Activated CD4-positive, alpha-beta T cell treated with anti-CD3 and anti-CD28 coated beads, Interleukin-2, amount 10 ng/mL, durations not matched to agents 24 days and 14 days (primary cell): ENCODE measurements around the gene FZD2. TPM values are rescaled to one million over a fixed set of nuclear protein-coding genes. Genes with fewer than 3 reads are reported as not detected.
A peak's percentile ranks its signal among the peaks of the same experiment; 100 is the strongest.
"Not testable (repeated sequence)": the region's sequence is repeated elsewhere in the genome, so short reads cannot be mapped to it uniquely, and the experiment has no call there.

ENCODE experiments used
- DNase-seq: peaks from one replicate; pipeline ENCODE4 v3.0.0; 2022
- H3K27ac Mint-ChIP-seq: one replicate; pipeline ENCODE4 v1.8.0; 2022; ENCODE audit warnings: mild to moderate bottlenecking, mixed read lengths
- H3K27me3 Mint-ChIP-seq: one replicate; pipeline ENCODE4 v1.8.0; 2022; ENCODE audit warnings: mixed read lengths
- H3K36me3 Mint-ChIP-seq: one replicate; pipeline ENCODE4 v1.8.0; 2022; ENCODE audit warnings: low read depth, mild to moderate bottlenecking, mixed read lengths
- H3K4me1 Mint-ChIP-seq: one replicate; pipeline ENCODE4 v1.8.0; 2021; ENCODE audit warnings: mixed read lengths
- H3K4me3 Mint-ChIP-seq: one replicate; pipeline ENCODE4 v1.8.0; 2022; ENCODE audit warnings: mild to moderate bottlenecking, moderate library complexity, mixed read lengths
- H3K9me3 Mint-ChIP-seq: one replicate; pipeline ENCODE4 v1.8.0; 2021; ENCODE audit warnings: mixed read lengths
- intact Hi-C: fragments of 100-400 bp; cut with micrococcal nuclease; formaldehyde crosslinking; loops from one replicate; pipeline ENCODE4 v1.15.1; 2023
- total RNA-seq: library from RNA; stranded (reverse); gene quantifications from 2 replicates; pipeline ENCODE4 v1.2.3, GENCODE V29; 2022

Gene FZD2
- total RNA-seq, 1 donor from 2014 or later: not detected

- H3K4me3 Mint-ChIP-seq: peak overlapping the region; percentile 89
- H3K27me3 Mint-ChIP-seq: peaks cover 69% of the 10 kb centered on the region
- no peaks in the 10 kb centered on the region for H3K36me3 Mint-ChIP-seq
- peak; percentile 72 for DNase-seq
- H3K4me1 Mint-ChIP-seq: peaks cover 18% of the 10 kb centered on the region
- intact Hi-C loops: no loop called here
- no peaks in the 10 kb centered on the region for H3K9me3 Mint-ChIP-seq
- peak overlapping the region; percentile 58 for H3K27ac Mint-ChIP-seq
Measured at GRCh38 chr17:44556166-44556831, 985 bp upstream of the FZD2 start.

DNA sequence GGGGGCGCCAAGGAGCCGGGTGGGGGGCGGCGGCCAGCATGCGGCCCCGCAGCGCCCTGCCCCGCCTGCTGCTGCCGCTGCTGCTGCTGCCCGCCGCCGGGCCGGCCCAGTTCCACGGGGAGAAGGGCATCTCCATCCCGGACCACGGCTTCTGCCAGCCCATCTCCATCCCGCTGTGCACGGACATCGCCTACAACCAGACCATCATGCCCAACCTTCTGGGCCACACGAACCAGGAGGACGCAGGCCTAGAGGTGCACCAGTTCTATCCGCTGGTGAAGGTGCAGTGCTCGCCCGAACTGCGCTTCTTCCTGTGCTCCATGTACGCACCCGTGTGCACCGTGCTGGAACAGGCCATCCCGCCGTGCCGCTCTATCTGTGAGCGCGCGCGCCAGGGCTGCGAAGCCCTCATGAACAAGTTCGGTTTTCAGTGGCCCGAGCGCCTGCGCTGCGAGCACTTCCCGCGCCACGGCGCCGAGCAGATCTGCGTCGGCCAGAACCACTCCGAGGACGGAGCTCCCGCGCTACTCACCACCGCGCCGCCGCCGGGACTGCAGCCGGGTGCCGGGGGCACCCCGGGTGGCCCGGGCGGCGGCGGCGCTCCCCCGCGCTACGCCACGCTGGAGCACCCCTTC lies 484 bp downstream of the FZD2 start:
- H3K27me3 Mint-ChIP-seq: peaks cover 74% of the 10 kb centered on the region

GRCh38 chr17:44558334-44558709 lies 1.0 kb downstream of the FZD2 start:
- Mint-ChIP-seq H3K4me1 (peaks cover 18% of the 10 kb centered on the region), H3K4me3 (peak overlapping the region; percentile 86), H3K27ac (no peak overlapping the region), H3K9me3 (no peaks in the 10 kb centered on the region), H3K36me3 (no peaks in the 10 kb centered on the region), H3K27me3 (peaks cover 77% of the 10 kb centered on the region)
- intact Hi-C loops: no loop called here
- DNase-seq: peak; percentile 63

More for the DNA sequence above, 484 bp downstream of the FZD2 start:
- no peak overlapping the region for H3K27ac Mint-ChIP-seq
- H3K4me3 Mint-ChIP-seq: peak overlapping the region; percentile 86
- H3K9me3 Mint-ChIP-seq: no peaks in the 10 kb centered on the region
- no peaks in the 10 kb centered on the region for H3K36me3 Mint-ChIP-seq
- H3K4me1 Mint-ChIP-seq: peaks cover 18% of the 10 kb centered on the region
- intact Hi-C loops: no loop called here
- peak; percentile 80 for DNase-seq

GRCh38 chr17:44558710-44559633 lies 1.7 kb downstream of the FZD2 start:
- no peaks in the 10 kb centered on the region for H3K9me3 Mint-ChIP-seq

DNA sequence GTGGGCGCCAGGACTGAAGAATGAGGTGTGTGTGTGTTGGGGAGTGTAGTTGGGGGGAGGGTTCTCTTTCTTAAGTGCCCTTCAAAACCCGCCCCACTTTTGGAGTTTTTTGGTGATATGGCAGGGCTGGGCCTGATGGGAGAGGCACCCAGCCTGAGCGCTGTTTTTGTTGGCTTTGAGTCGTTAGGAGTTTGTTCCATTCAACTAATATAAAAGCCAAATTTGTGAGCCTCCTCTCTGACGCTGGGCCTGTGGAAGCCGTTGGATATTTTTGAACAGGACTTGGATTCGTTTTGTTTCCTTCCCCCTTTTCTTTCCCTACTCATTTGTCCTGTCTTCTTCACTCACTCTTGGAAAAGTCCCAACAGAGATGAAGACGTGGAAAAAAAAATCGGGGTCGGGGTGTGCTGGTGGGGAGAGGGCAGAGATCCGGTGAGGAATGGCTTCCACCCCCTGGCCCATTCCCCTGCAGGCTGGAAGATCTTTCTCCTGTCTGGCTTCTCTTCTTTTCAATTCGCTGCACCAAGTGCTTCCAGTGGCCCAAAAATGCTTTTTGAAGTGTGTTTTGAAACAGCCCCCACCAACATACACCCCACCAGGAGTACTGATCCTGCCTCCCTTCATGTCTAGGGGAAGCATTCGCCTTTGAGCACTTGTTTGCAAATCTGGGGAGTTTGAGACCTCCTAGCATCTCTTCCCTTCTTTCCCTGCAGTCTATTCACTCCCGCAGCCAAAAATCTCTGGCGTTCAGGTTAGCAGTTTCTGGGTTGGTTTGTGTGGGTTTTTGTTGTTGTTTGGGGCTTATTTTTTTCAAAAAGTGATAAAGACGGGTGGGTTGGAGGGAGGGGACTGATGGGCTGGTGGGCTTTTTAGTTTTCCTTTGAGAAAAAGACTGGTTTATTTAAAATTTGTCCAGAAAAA lies 2.6 kb downstream of the FZD2 start:
- Mint-ChIP-seq H3K4me1 (peaks cover 18% of the 10 kb centered on the region), H3K27me3 (peaks cover 74% of the 10 kb centered on the region), H3K9me3 (no peaks in the 10 kb centered on the region), H3K36me3 (no peaks in the 10 kb centered on the region), H3K27ac (no peak overlapping the region), H3K4me3 (no peak overlapping the region)
- intact Hi-C loops: no loop called here
- DNase-seq: no peak

More at GRCh38 chr17:44558710-44559633, 1.7 kb downstream of the FZD2 start:
- Mint-ChIP-seq H3K27ac (no peak overlapping the region), H3K4me3 (peak overlapping the region; percentile 86), H3K27me3 (peaks cover 74% of the 10 kb centered on the region), H3K4me1 (peaks cover 18% of the 10 kb centered on the region), H3K36me3 (no peaks in the 10 kb centered on the region)
- intact Hi-C loops: no loop called here
- DNase-seq: no peak

GRCh38 chr17:44561237-44561623 lies 3.9 kb downstream of the FZD2 start:
- Mint-ChIP-seq H3K9me3 (peaks cover 4% of the 10 kb centered on the region), H3K27ac (no peak overlapping the region), H3K36me3 (no peaks in the 10 kb centered on the region), H3K4me3 (no peak overlapping the region), H3K4me1 (peaks cover 18% of the 10 kb centered on the region), H3K27me3 (peaks cover 60% of the 10 kb centered on the region)
- DNase-seq: no peak
- intact Hi-C loops: no loop called here

DNA sequence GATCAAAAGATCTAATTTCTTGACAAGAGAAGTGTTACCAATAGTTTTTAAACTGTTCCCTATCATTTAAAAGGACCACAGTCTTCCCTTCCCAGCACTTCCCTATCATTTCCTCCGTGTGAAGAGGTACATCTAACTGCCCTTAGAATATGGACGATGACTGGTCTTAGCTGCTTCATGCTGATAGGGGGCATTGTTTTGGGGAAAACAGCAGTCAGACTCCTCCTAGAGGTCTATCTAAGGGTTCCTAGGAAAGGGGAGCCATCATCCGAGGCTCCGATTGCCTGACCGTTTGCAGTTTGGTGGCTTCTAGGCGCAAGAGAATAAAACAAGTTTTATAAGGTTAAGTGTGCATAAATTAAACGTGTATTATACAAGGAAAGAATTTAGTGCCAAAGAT lies 7.1 kb downstream of the FZD2 start:
- H3K4me1 Mint-ChIP-seq: no peaks in the 10 kb centered on the region
- peaks cover 39% of the 10 kb centered on the region for H3K27me3 Mint-ChIP-seq
- no peaks in the 10 kb centered on the region for H3K36me3 Mint-ChIP-seq
- no peak overlapping the region for H3K27ac Mint-ChIP-seq
- intact Hi-C loops: no loop called here
- peaks cover 4% of the 10 kb centered on the region for H3K9me3 Mint-ChIP-seq
- no peak for DNase-seq
- H3K4me3 Mint-ChIP-seq: no peak overlapping the region

DNA sequence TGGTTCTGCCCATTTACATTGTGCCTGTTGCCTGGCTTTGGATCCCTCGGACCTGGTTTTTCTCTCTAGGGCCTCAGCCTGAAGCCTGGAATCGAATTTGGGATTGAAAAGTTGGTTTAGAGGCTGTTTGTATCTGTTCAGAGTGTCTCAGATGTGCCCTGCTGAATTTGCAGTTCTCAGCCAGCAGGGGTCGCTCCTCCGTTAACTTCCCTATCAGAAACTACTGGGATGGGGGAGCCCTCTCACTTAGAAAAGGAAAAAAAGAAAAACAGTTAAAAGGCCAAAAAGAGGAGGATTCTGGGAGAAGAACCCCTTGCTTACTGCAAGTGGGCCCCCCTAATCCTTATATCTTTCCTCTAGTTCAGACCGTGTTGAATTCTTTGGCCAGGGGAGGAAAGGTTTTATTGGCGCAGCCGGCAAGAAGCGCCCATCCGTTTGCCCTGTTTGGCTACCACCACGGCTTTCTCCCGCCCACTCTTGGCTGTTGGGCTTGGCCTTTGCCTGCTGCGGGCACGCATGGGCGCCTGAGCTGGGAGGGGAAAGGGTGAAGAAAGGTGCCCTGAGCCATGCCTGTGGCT lies 8.7 kb downstream of the FZD2 start:
- Mint-ChIP-seq H3K36me3 (no peaks in the 10 kb centered on the region), H3K27me3 (peaks cover 24% of the 10 kb centered on the region), H3K4me3 (no peak overlapping the region), H3K27ac (no peak overlapping the region), H3K4me1 (no peaks in the 10 kb centered on the region), H3K9me3 (peaks cover 4% of the 10 kb centered on the region)
- no peak for DNase-seq
- intact Hi-C loops: no loop called here

GRCh38 chr17:44568311-44568944 lies 11.1 kb downstream of the FZD2 start:
- H3K36me3 Mint-ChIP-seq, H3K4me3 Mint-ChIP-seq, H3K4me1 Mint-ChIP-seq, H3K27me3 Mint-ChIP-seq, intact Hi-C loops, H3K9me3 Mint-ChIP-seq, H3K27ac Mint-ChIP-seq: not testable (repeated sequence)
- DNase-seq: peak; percentile 58

- H3K36me3 Mint-ChIP-seq: no peaks in the 10 kb centered on the region
- H3K4me3 Mint-ChIP-seq: no peak overlapping the region
- DNase-seq: no peak
Measured at GRCh38 chr17:44568945-44569858, 11.9 kb downstream of the FZD2 start.

DNA sequence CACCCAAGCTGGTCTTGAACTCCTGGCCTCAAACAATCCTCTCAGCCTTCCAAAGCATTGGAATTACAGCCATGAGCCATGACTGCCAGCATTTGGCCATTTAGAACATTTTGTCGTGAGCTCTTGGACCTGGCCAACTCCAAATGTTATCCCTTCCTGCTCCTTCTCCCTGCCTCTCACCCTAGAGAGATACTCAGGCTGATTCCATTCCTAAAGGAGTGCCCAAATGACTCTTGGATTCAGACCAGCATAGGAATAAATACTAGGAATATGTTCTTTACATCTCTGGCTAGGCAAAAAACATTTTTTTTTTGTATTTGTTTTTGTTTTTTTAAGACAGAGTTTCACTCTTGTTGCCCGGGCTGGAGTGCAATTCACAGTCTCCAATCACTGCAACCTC lies 15.5 kb downstream of the FZD2 start:
- no peaks in the 10 kb centered on the region for H3K4me1 Mint-ChIP-seq
- H3K27me3 Mint-ChIP-seq: peaks cover 19% of the 10 kb centered on the region
- no peak for DNase-seq
- no peaks in the 10 kb centered on the region for H3K9me3 Mint-ChIP-seq
- intact Hi-C loops: no loop called here
- no peaks in the 10 kb centered on the region for H3K36me3 Mint-ChIP-seq
- H3K4me3 Mint-ChIP-seq: no peak overlapping the region
- no peak overlapping the region for H3K27ac Mint-ChIP-seq

More at GRCh38 chr17:44568945-44569858, 11.9 kb downstream of the FZD2 start:
- Mint-ChIP-seq H3K9me3 (peaks cover 4% of the 10 kb centered on the region), H3K27ac (no peak overlapping the region), H3K4me1 (no peaks in the 10 kb centered on the region), H3K27me3 (peaks cover 9% of the 10 kb centered on the region)
- intact Hi-C loops: no loop called here

GRCh38 chr17:44575403-44575802 lies 18.1 kb downstream of the FZD2 start:
- Mint-ChIP-seq H3K27ac (no peak overlapping the region), H3K4me3 (no peak overlapping the region), H3K9me3 (no peaks in the 10 kb centered on the region), H3K36me3 (no peaks in the 10 kb centered on the region), H3K27me3 (peaks cover 29% of the 10 kb centered on the region), H3K4me1 (no peaks in the 10 kb centered on the region)
- DNase-seq: no peak
- intact Hi-C loops: no loop called here
